Left cardiac atrium (tissue), 4 donors: ENCODE measurements around the gene KLK11. TPM values are rescaled to one million over a fixed set of nuclear protein-coding genes. Genes with fewer than 3 reads are reported as not detected.
A peak's percentile ranks its signal among the peaks of the same experiment; 100 is the strongest.

Experiments
- ATAC-seq, 2 donors: fragments of 200-7000 bp; cut with Tn5 transposase; one replicate each; pipeline ENCODE4 v1.9.1; 2020; ENCODE audit warnings: mild to moderate bottlenecking in 2 of 2, moderate library complexity in 2 of 2
- DNase-seq: peaks from one replicate; pipeline ENCODE4 v3.0.0-alpha.2; 2020
- intact Hi-C, 2 donors: fragments of 100-400 bp; cut with DNase I; formaldehyde crosslinking; loops; one replicate each; pipeline versions ENCODE4 v1.14.1 to v1.15.1; 2022 to 2023
- total RNA-seq, 2 donors: library from RNA; stranded (reverse); fragmentation: NEBNext Ultra II Directional; extraction: Animal tissue kit (Norgen Biotek cat#: 25700); gene quantifications; one replicate each; pipeline ENCODE4 v1.2.1, GENCODE V29; 2021
- donor health status: DM: no; HTN: yes; CAD: no.
- donor health status: DM: no; HTN: yes; CAD: no; lungs with severe emphysema.
- donor health status: DM: yes; HTN: yes; CAD: no.
- donor health status: Dilated cardiomyopathy.

Gene KLK11
- total RNA-seq, 2 donors from 2014 or later = 1.7 to 2.6 TPM

DNA sequence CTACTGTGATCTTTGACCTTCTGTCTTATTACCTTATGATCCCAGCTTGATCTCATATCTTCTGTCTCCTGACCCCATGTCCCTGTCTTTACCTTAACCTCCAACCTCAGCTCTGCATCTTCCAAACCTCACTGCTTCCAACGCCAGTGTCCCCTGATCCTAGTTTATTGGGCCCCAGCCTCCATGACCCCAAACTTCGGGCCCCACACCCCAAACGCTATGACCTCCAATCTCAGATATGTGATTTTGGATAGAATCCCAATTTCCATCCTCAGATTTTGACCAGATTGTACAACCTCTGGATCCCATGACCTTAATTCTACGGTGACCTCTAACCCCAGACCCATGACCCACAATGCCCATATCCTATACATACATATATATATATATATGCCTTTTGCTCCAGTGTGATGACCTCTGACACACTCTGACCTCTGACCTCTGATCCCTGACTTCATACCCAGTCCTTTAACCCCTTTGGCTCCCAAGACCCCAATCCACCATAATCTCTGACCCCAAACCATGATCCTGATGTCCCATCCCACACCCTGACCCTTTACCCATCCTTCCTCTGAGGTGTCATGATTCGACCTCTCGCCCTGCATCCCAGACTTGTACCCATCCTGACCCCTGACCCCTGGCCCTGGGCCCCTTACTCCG lies 4.9 kb upstream of the KLK11 start:
- DNase-seq = no peak
- ATAC-seq = no peak
- intact Hi-C loops = no loop called here

DNA sequence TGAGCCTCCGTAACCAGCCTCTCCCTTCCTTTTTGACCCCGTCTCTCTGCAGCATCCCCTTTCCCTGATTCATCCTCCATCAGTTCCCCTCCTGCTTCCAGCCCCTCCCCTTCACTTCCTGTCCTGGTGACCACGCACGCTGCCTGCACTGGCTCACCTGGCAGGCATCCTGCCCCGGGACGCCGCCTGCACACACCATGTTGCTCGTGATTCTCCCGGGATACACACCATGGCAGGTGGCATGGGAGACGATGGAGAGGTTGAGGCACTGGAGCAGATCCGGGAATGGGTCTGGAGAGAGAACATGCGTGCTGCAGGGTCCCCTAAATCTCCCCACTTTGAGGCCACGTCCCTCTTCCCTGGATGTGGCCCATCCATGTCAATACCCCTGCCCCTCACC lies 4.2 kb upstream of the KLK11 start:
- DNase-seq (no peak), ATAC-seq (no peak)
- intact Hi-C loops = no loop called here

DNA sequence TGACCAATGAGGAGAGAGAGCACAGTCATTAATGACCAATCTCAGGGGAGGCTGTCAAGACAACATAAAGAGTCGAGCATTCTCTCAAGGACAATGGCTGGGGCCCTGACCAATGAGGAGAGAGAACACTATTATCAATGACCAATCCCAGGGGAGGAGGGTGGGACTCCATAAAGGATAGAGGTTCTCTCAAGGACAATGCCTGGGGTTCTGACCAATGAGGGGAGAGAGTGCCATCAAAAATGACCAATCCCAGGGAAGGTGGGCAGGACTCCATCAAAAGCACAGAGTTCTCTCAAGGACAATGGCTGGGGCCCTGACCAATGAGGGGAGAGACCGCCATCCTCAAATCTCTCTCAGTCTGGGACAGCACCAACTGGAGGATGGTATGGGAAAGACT lies 3.3 kb upstream of the KLK11 start:
- intact Hi-C loops = no loop called here
- no peak for ATAC-seq
- DNase-seq = no peak

DNA sequence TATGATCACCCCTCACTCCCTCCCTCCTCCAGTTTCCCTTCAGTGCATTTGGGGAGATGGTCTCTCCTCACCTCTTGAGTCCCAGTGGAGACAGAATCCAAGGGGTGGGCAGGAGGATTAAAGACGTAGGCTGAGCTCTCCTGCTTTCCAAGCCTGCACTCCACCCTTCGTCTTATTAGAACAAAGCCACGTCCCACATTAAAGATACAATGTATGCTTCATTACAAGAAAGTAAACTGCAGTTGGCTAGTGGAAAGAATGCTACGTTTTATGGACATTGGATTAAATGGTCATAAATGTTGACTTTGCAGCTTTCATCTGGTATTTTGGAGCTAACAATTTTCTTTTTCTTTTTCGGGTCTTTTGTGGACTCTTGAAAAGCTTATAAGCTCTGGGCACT lies 1.5 kb upstream of the KLK11 start:
- DNase-seq = no peak
- ATAC-seq = no peak
- intact Hi-C loops = no loop called here

DNA sequence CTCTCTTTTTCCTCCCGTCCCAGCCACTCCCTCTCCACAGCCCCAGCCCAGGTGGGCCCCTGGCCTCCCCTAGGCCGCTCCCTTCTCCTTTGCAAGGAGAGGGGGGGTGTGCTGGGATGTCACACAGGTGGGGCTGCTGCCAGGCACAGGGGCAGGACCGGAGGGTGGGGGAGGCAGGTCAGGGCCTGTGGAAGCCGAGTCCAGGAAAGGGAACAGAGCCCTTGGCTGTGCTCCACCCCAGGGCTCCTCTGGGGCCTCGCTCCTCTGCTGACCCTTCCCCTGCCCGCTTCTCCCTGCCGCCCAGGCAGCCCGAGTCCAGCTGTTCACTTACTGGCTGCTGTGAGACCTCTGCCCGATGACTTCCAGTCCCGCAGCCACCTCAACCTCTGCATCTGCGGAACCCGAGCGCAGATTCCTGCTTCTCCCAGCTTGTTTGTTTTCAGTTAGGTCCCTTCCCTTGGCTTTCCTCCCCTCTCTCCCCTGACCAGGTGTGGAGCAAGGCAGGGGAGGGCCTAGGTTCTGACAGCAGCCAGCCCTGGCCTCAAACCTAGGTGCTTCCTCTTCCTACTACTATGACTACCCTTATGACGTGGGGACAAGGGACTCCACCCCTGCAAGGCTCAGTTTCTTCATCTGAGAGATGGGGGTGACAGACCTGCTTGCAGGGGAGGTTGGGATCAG lies 850 bp upstream of the KLK11 start:
- peak in 1 of 2 donors; percentile 24 for ATAC-seq
- intact Hi-C loops = no loop called here
- DNase-seq = no peak

DNA sequence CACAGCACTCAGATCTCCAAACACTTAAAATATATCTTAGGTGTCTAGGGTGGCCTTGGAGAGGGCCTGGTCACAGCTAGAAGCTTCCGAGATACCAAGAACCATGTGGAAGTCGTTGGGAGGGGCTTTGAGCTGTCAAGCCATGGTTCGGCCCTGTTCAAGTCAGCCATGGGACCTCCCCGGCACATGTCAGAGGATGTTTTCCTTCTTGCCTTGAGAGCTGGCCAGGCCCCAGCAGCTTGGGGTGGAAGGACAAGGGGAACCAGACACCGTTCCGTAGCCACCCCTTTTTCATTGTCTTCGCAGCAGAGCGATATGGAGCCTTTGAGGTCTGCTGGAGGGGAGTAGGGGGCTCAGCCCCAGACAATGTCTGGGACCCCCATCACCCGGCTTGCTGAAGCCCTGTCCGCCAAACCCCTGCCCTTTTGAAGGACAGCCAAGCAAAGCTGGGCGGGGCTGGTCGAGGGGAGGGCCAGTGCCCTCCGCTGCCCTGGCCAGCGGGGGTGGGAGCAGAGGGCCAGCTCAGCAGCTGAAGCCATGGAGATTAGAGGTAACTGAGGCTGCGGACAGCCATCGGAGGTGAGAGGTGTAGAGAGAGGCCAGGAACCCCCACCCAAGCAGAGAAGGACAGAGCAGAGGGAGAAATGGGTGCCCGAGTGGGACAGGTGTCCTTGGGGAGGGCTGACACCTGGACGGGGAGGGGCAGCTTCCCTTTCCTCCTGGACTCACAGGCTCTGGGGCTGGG lies 435 bp downstream of the KLK11 start:
- peak; percentile 51 for DNase-seq
- ATAC-seq = peak; percentile 45 to 78
- intact Hi-C loops = no loop called here

DNA sequence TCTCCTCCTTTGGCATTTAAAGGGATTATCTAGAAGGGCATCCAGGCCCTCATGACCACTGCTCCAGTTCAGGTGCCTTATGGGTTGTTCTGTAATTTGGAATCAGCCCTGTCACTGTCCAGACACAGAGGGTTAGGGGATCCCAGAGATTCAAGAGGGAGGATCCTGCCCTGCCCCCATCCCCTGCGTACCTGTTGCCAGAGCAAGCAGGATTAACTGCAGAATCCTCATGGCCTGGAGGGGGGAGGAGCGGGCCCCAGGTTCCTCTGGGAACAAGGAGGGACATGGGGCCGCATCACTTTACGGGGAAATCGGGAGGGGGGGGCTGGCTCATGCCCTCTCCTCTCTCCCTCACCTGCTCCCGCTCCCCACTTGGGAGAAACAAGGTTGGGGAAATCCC lies 1.0 kb downstream of the KLK11 start:
- intact Hi-C loops = no loop called here
- no peak for DNase-seq
- no peak for ATAC-seq

DNA sequence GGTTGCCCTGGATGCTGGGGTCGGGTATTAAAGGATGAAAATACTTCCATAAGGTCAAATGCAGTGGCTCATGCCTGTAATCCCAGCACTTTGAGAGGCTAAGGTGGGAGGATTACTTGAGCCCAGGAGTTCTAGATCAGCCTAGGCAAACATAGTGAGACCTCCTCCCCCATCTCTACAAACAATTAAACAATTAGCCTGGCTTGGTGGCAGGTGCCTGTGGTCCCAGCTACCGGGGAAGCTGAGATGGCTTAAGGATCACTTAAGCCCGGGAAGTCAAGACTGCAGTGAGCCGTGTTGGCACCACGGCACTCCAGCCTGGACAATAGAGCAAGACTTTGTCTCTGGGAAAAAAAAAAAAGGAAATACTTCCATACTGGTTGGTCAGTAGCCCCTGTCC lies 1.5 kb downstream of the KLK11 start:
- ATAC-seq = no peak
- intact Hi-C loops = loop anchor here (5.0 kb wide), 3 partner anchors 72 to 147 kb away; no protein-coding TSS in a partner anchor
- no peak for DNase-seq

DNA sequence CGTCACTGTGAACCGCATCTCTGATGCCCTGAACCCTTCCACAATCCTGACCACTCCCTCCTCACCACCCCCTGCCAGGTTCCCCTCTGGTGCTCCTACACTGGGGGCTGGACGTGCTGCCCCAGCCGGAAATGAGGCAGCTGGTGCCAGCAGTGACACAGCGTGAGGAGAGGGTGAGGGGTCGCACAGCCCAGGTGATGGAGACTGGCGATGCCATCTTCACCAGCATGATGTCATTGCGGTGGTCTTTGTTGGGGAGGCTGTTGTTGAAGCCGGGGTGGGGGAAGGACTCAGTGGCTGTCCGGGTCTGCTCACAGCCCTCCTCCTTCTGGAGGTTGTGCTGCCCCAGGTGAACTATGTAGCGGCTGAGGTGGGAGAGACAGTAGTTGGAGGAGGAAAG lies 2.5 kb downstream of the KLK11 start:
- DNase-seq = no peak
- ATAC-seq = no peak
- intact Hi-C loops = loop anchor here (5.0 kb wide), 3 partner anchors 73 to 148 kb away; no protein-coding TSS in a partner anchor

DNA sequence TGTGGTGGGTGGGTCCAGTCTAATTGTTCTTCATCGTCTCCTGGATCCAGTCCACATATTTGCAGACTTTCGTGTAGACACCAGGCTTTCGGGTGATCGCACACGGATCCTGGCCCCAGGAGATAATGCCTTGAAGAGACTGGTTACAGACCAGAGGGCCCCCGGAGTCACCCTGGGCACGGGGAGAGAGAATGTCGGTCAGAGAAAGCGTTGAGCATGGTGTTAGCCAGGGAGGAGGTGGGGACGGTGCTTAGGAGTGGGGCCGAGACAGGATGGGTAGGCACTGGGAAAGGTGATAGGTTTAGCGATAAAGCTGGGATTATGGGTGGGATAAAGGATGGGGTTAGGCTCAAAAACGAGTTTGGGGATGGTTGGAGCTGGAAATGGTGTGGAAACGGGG lies 3.9 kb downstream of the KLK11 start:
- DNase-seq (no peak), ATAC-seq (no peak)
- intact Hi-C loops = loop anchor here (5.0 kb wide), 3 partner anchors 75 to 150 kb away; no protein-coding TSS in a partner anchor

DNA sequence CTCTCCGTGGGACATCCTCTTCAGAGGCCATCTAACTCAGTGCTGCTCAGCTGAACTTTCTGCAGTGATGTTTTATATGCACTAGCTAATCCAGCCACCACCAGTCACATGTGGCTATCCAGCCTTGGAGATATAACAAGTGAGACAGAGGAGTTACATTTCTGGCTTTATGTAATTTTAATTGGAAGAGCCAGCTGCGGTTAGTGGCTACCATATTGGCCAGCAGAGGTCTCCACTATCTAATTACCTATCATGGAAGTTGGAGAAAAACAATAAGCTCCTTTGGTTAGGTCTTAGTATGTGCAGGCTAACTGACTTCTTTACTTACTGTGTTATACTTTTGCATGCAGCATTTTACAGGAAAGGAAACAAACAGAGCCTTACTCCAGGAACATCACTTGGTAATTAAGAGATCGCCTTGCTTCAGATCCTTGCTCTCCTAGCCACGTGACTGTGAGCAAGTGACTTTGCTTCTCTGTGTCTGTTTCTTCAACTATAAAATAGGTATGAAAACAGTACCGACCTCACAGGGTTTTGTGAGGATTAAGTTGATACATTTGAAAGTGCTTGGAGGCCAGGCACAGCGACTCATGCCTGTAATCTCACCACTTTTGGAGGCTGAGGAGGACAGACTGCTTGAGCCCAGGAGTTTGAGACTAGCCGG lies 5.3 kb downstream of the KLK11 start:
- ATAC-seq (peak; percentile 2 to 27), DNase-seq (no peak)
- intact Hi-C loops = loop anchor here (1.0 to 5.0 kb wide), 4 partner anchors 75 to 151 kb away; no protein-coding TSS in a partner anchor

DNA sequence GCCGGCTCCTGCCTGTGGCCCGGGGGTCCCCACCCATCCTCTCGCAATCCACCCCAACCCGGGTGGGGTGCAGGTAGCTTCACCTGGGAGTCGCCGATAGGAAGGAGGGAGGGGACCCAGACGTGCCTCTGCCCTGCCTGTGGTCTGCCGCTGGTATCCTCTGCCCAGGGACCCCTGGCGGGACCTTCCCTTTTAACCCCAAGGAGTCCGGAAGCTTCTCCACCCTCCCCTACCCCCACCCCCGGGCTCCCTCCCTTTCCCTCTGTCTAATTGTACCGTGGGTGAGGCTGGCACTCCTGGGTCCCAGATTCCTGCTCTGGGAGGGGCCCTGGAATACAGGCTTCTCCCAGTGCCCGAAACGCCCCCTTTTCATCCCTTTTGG lies 6.9 kb downstream of the KLK11 start, which contains the start of gene KLK10:
KLK10 (minus strand) TSS at position 166 of the 382 bp plus-strand sequence. CDS start 579 bp downstream, outside the sequence.
- ATAC-seq (peak in 1 of 2 donors; percentile 4), DNase-seq (no peak)
- intact Hi-C loops = no loop called here

DNA sequence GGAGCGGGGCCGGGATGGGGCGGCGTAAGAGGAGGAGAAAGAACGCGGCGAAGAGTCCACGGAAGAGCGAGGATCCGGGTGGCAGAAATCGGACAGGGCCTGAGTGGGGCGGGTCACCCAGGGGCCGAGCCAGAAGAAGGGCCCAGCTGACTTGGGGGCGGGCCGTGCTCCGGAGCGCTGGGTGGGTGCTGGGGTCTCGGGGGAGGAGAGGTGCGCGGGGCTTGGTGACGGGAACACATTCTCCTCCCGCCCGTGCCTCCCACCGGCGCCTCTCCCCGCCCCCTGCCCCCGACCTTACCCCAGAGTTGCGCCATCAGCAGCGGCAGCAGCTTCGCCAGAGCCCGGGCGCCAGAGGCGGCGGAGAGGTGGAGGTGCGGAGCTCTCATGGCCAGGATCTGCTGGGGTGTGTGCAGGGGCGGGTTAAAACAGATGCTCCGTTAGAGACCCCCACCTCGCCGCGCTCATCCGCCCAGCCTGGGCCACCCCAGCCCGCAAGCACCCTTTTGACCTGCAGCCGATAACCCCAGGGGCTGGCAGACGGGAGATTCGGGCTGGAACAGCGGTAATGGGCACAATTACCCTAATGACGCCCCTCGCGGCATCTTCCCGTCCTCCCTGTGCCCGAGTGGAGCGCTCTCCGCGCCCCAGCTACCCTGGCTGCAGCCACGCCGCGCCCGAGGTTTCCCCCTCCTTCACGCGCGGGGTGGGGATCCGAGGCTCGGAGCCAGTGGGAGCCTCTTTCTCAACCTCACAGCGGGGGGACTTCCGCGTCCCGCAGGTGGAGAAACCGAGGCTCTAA lies 7.5 kb downstream of the KLK11 start:
- peak; percentile 50 to 81 for ATAC-seq
- DNase-seq = peak; percentile 31
- intact Hi-C loops = no loop called here

DNA sequence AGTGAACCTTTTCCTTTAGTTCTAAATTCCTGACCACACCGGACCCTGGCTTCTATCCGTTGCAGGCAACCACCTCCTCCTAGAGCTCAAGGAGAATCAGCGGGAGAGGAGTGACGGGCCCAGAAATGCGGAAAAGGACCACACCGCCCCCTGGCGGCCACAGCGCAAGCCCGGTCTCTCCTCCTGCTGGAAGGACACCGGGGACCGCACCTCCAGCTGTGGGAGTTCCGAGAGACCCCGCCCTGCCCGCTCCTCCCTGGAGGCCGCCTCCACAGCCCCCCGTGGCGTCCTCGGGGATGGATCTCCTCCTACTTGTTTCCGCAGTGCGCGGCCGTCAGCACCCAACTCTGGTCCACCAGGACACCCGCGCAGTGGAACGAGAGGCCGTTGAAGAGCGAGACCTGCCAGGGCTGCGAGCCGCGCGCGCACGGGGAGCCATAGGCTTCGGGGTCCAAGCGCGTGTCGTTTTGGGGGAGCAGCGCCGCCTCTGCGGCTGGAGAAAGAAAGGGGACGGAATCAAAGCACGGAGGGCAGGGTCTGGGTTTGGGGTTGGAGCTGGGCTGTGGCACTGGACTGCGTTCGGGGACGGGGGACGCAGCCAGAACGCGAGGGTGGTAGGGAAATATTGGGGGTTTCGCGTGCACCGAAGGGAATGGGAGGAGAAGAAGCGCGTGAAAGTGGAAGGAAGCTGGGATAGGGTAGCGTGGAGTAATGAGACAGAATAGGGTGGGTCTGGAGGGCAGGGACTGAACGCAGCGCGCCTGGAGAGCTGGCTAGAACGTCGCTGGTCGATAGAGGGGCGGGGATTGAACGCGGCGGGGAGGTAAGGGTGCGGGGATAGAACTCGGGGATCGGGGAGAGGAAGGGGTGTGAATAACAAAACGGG lies 9.4 kb downstream of the KLK11 start:
- intact Hi-C loops = no loop called here
- ATAC-seq (peak in 1 of 2 donors; percentile 42), DNase-seq (peak; percentile 38)

DNA sequence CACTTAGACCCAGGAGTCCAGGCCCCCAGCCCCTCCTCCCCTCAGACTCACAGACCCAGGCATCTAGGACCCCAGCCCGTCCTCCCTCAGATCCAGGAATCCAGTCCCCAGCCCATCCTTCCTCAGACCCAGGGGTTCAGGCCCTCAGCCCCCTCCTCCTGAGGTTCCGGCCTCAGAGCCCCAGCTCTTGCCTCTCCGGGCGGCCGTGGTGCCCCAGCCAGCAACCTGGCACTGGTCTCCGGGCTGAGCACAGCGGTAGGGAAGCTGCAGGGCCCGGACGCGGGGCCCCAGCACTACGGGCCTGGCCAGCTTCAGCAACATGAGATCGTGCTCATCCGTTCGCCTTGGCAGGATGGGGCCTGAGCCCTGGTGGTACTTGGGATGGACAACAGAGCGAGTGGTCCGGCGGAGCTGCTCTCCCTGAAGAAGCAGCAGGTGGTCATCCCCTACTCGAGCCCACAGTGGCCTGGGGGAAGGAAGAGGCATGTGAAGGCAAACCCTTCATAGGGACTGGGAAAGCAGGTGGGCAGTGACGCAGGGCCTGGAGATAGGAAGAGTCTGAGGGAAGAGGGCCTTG lies 10.6 kb downstream of the KLK11 start:
- intact Hi-C loops = no loop called here
- ATAC-seq = no peak
- DNase-seq = no peak

DNA sequence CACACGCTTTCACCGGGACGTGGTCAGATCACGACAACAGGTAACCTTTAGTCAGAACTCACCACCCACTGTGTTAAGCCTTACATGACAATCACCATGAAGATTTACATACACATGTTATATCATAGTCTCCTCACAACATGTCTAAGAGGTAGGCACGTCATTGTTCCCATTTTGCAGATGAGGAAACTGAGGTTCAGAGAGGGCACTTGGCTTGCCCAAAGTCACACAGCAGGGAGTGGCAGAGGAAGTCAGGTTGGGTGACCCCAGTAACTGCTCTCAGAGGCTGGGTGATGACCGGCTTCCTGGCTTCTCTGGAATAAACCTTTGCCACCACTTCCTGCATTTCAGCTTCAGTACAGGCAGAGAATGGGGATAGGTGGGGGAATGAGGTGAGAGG lies 12.2 kb downstream of the KLK11 start:
- no peak for ATAC-seq
- no peak for DNase-seq
- intact Hi-C loops = no loop called here

DNA sequence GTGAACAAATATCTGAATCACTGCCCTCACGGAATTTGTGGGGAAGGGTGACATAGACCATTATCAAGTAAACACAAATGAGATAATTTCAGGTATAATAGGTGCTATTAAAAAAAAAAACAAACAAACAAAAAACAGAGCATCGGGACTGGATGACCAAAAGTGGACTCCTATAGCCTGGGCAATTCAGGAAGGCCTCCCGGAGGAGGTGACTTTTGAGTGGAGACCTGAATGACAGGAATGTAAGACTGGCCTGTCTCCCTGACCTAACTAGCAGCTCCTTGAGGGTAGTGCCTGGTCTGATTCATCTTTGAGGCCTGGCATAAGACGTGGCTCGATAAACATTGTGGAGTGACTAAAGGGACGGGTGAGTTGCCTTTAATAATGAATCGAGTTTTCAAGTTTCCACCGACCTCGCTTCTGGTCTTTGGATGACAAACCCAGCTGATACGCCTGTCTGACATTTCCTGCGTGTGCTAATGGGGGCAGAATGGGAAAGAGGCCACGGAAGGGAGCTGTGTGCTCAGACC lies 13.7 kb downstream of the KLK11 start:
- no peak for ATAC-seq
- intact Hi-C loops = no loop called here
- no peak for DNase-seq
